HG03520 (cell line): ENCODE data around the gene DOK7.

Source experiments
- ATAC-seq: cut with Tn5 transposase; IDR thresholded peaks from one replicate; pipeline ENCODE4 v1.9.1; 2021; ENCODE audit warnings: mild to moderate bottlenecking, moderate library complexity; ENCODE audit not compliant: unreplicated experiment

DOK7 gene

GRCh38 chr4:3427706-3428446 is 35.2 kb upstream of the DOK7 start:
- no peak for ATAC-seq

GRCh38 chr4:3429651-3430050 is 33.5 kb upstream of the DOK7 start:
- no peak for ATAC-seq

DNA sequence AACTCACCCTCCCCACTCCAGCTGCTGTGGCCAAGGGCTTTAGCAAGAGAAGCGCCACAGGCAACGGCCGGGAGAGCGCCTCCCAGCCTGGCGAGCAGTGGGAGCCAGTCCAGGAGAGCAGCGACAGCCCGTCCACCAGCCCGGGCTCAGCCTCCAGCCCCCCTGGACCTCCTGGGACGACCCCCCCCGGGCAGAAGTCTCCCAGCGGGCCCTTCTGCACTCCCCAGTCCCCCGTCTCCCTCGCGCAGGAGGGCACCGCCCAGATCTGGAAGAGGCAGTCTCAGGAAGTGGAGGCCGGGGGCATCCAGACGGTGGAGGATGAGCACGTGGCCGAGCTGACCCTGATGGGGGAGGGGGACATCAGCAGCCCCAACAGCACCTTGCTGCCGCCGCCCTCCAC is 32.6 kb upstream of the DOK7 start:
- ATAC-seq = no peak

GRCh38 chr4:3431446-3431993 is 31.6 kb upstream of the DOK7 start:
- ATAC-seq = no peak

DNA sequence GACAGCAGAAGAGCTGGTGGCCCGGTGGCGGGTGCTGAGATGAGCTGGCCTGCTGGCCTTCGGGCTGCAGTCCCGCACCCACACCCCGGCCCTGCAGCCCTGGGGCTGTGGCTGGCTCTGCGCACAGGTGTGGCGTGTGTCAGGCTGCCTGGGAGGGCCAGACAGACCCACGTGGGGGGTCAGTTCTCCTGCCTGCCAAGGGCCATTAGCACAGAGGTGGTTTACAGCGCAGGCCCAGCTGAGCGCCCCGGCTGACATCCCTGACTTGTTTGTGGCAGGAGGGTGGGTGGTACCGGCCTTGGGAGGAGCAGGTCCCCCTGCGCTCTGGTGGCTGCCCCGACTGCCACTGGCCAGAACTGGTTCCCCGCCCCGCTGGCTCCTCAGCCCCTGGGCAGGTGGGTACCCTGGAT is 30.7 kb upstream of the DOK7 start:
- ATAC-seq = no peak

- ATAC-seq = no peak
Observed at GRCh38 chr4:3433138-3433869, 29.8 kb upstream of the DOK7 start.

GRCh38 chr4:3434881-3435685 is 28.0 kb upstream of the DOK7 start:
- no peak for ATAC-seq

GRCh38 chr4:3435686-3435956 is 27.5 kb upstream of the DOK7 start:
- no peak for ATAC-seq

DNA sequence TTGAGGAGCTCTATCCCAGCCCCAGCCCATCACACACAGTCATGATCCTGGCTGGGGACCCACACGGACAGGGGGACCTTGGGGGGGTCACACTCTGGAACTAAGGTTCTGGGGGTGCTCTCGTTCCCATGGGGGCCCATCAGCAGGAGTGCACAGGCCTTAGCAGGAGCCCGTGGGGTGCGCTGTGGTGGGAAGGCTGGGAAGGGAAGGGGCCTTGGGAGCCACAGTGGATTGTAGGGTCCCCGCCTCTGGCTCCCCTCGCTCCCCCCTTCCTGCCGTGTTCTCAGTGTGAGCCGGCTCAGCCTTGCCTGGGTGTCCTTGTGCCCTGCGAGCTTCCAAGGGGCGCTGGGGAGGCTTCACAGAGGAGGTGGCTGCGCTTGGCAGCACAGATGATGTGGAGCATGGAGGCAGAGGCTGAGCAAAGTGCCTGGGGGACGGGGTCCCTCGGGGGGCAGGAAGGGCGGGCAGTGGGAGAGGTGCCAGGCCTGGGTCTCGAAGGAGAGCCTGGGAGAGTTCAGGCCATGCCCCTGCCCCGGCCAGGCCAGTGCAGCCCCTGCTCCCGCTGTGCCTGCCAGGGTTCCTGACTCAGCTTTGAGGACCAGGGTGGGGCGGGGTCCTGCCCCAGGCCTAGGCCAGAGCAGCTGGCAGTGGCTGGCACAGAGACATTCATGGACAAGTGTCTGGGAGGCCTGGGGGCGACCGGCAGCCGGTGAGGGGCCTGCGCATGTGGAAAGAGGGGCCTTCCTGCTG is 26.9 kb upstream of the DOK7 start:
- no peak for ATAC-seq

DNA sequence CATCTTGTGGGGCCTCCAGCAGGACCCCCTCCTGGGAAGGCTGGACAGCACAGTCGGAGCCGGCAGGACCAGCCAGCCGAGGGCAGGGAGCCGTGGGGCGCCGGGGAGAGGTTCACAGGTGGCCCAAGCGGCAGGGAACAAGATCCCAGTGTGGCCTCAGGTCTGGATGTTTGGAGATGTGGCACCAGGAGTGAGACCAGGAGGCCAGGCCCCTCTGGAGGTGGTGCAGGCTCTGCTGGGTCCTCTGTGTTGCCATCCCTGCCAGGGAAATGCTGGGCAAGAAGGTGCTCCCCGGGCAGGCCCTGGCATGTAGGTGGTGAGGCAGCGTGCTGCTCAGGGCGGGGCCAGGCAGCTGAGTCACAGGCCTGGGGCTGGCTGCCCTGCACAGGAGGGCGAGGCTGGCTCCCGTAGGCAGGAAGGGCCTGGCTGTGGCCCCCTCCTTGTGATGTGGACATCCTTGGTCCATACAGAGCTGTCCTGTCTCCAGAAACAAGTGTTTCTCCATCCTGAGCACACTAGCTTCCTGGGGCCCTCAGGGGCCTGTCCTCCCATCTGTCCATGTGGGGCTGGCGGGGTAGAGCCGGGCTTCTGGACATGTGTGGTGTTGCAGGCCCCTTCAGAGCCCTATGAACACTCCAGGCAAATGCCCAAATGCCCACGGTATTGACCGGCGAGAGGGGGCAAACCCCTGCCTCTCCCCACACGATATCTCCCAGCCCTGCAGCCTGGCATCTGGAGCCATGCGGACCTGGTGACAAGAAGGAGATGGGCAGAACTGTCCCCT is 26.1 kb upstream of the DOK7 start:
- ATAC-seq = no peak

DNA sequence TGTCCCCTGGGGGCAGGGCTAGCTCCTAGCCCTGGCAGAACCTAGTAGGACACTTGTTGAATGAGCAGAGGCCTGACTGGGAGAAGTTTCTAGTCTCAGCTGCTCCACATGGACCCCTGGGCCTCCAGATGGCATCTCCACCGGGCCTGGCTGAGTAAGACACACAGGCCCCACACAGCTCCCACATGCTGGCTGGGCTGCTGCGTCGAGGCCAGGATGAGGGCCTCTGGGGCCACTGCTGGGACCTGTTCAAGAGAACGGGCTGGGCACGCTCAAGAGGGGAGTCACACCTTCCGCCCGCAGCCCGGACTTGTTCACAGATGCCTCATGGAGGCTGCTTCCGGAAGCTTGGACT is 25.5 kb upstream of the DOK7 start:
- no peak for ATAC-seq

GRCh38 chr4:3437998-3438846 is 24.9 kb upstream of the DOK7 start:
- no peak for ATAC-seq

DNA sequence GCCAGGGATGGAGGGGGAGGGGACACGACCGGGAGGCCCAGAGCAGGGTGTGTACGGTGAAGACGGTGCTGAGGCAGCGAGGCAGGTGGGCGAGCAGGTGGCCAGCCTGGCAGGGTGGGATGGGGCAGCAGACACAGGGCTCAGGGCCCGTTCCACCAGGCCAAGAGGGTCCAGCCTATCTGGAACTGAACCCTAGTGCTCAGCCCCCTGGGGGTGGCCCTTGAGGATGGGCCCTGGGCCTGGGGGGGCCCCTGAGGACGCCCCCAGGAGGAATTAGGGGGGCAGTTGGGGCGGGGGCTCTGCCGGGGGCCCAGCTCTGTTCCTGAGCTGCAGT is 24.3 kb upstream of the DOK7 start:
- ATAC-seq = no peak

DNA sequence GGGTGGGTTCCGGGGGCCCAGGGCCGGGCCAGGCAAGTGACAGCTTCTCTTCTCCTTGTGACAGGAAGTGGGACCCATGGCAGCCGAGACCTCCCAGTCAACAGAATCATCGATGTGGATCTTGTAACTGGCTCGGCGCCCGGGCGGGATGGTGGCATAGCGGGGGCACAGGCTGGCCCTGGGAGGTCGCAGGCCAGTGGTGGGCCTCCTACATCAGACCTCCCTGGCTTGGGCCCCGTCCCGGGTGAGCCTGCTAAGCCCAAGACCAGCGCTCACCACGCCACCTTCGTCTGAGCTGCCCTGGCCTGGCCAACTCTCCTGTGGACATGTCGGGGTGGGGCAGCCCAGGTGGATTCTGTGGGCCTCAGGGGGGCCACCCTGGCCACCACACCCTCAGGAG is 23.7 kb upstream of the DOK7 start:
- no peak for ATAC-seq

DNA sequence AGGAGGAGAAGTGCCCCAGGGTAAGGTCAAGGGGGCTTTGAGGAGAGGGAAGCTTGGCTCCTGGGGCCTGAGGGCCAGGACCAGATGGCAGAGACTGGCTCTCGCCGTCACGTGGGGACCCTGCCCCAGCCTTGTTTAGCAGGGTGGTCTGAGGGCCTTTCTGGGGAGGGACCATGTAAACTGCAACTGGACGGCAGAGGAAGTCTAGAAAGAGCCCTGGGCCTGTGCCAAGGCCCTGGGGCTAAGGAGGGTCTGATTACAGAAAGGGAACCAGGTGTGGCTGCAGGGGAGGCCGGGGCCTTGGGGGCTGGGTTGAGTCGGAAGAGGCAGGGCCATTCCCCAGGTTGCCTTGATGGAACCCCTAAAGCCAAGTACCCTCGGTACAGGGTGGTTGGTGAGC is 23.1 kb upstream of the DOK7 start:
- no peak for ATAC-seq

- ATAC-seq = no peak
Observed at GRCh38 chr4:3440979-3441500, 22.1 kb upstream of the DOK7 start.

GRCh38 chr4:3441501-3442459 is 21.3 kb upstream of the DOK7 start, which contains the start of gene HGFAC:
Gene HGFAC, plus strand, starts transcription at chr4:3441968. Its CDS starts 34 bp downstream, at chr4:3442002.
- ATAC-seq = no peak

- no peak for ATAC-seq
Observed at GRCh38 chr4:3442460-3442958, 20.6 kb upstream of the DOK7 start.
